Embryonic facial prominence (tissue), 1 donor: ENCODE results near the gene FBXL19.

Experiments
- DNase-seq: peaks from one replicate; pipeline ENCODE4 v3.0.0-alpha.2; 2016; ENCODE audit errors: extremely low spot score

The FBXL19 gene

GRCh38 chr16:30964574-30965226, 41.3 kb downstream of the FBXL19 start:
- DNase-seq, result no peak

GRCh38 chr16:30965436-30965835, 42.1 kb downstream of the FBXL19 start:
- no peak for DNase-seq

GRCh38 chr16:30966033-30966619, 42.8 kb downstream of the FBXL19 start:
- no peak for DNase-seq

GRCh38 chr16:30967795-30968194, 44.4 kb downstream of the FBXL19 start:
- no peak for DNase-seq

- DNase-seq, result no peak
Observed at GRCh38 chr16:30969246-30969842, 46.0 kb downstream of the FBXL19 start.

- DNase-seq, result no peak
Observed at GRCh38 chr16:30971298-30971697, 47.9 kb downstream of the FBXL19 start.

- no peak for DNase-seq
Observed at GRCh38 chr16:30972872-30973271, 49.5 kb downstream of the FBXL19 start.

GRCh38 chr16:30974348-30974747, 51.0 kb downstream of the FBXL19 start:
- no peak for DNase-seq

GRCh38 chr16:30976486-30976885, 53.1 kb downstream of the FBXL19 start:
- DNase-seq, result no peak

GRCh38 chr16:30977502-30977901, 54.1 kb downstream of the FBXL19 start:
- DNase-seq, result no peak

- DNase-seq, result no peak
Observed at GRCh38 chr16:30979170-30980022, 56.0 kb downstream of the FBXL19 start.

- DNase-seq, result no peak
Observed at GRCh38 chr16:30980023-30980371, 56.6 kb downstream of the FBXL19 start.

GRCh38 chr16:30980434-30980833, 57.1 kb downstream of the FBXL19 start:
- DNase-seq, result no peak

- no peak for DNase-seq
Observed at GRCh38 chr16:30980959-30981358, 57.6 kb downstream of the FBXL19 start.

GRCh38 chr16:30982548-30983288, 59.3 kb downstream of the FBXL19 start:
- no peak for DNase-seq

GRCh38 chr16:30983289-30983889, 60.0 kb downstream of the FBXL19 start:
- no peak for DNase-seq

- DNase-seq, result no peak
Observed at GRCh38 chr16:30983898-30984610, 60.7 kb downstream of the FBXL19 start.

GRCh38 chr16:30984669-30985400, 61.5 kb downstream of the FBXL19 start, which contains the start of gene HSD3B7:
HSD3B7 (plus strand) TSS chr16:30985207; CDS start chr16:30985659, 452 bp downstream.
- DNase-seq, result peak; percentile 76

- DNase-seq, result no peak
Observed at GRCh38 chr16:30985401-30986128, 62.2 kb downstream of the FBXL19 start.
